HCT116 (cell line): ENCODE measurements around the gene SNRNP200. TPM values are rescaled to one million over a fixed set of nuclear protein-coding genes. Genes with fewer than 3 reads are reported as not detected.

Experiments
- ATAC-seq: fragments of 200-7000 bp; cut with Tn5 transposase; 2 replicates; pipeline ENCODE4 v1.9.1; 2020; ENCODE audit warnings: mild to moderate bottlenecking, moderate library complexity
- BruUV-seq: library from RNA; stranded (reverse); fragments of 400-500 nt; replicated peaks from 2 replicates; lab custom pipeline; 2021; lab: Mats Ljungman, UMichigan
- CTCF ChIA-PET: fragments of 300-600 bp; sonication (Branson Sonifier 250); formaldehyde crosslinking; loops from one replicate; lab custom pipeline; 2021; ENCODE audit warnings: antibody characterized with exemption; lab: Charles Lee
- POLR2A ChIA-PET: fragments of 300-600, 350-600 bp; sonication (Branson Sonifier 250); formaldehyde crosslinking; loops from one replicate; lab custom pipeline; 2021; ENCODE audit warnings: antibody characterized with exemption; lab: Charles Lee
- RAD21 ChIA-PET, 2 experiments: fragments of 300-600 bp; sonication (Branson Sonifier 250); formaldehyde crosslinking; loops; one replicate each; lab custom pipeline; 2023; ENCODE audit warnings: low total read pairs in 2 of 2; ENCODE audit not compliant: uncharacterized antibody in 2 of 2, unreplicated experiment in 2 of 2, low non-redundant PET in 1 of 2; lab: Charles Lee
- DNase-seq: peaks from one replicate; pipeline ENCODE4 v3.0.0-alpha.2; 2010; ENCODE audit warnings: low read depth, low spot score
- H2AFZ ChIP-seq: fragments of 200-600 bp; shearing (Covaris generic), sonication (generic); 2 replicates; pipeline ENCODE4 v1.6.1; 2017; ENCODE audit warnings: low read depth, mixed run types, mixed read lengths, antibody characterized with exemption, low read length; ENCODE audit not compliant: poor library complexity, severe bottlenecking
- H3K27ac ChIP-seq: 2 replicates; pipeline ENCODE4 v1.5.1; 2012; ENCODE audit warnings: low read depth, low read length
- H3K27me3 ChIP-seq: fragments of 200-600 bp; sonication (generic); 2 replicates; pipeline ENCODE4 v1.6.1; 2016; ENCODE audit warnings: mixed run types, low read length, mixed read lengths; ENCODE audit not compliant: insufficient read depth
- H3K36me3 ChIP-seq, 2 experiments: fragments of 200-500 bp in 1 of 2; fragments of 200-600 bp in 1 of 2; sonication (Bioruptor generic) in 1 of 2; sonication (generic) in 1 of 2; 2 replicates each; pipeline versions ENCODE4 v1.5.1 to v1.6.1; 2014 to 2016; ENCODE audit warnings: low read length in 2 of 2, inconsistent platforms in 1 of 2, mixed read lengths in 1 of 2, mixed run types in 1 of 2; ENCODE audit not compliant: insufficient read depth in 2 of 2, control insufficient read depth in 1 of 2
- H3K4me1 ChIP-seq, 2 experiments: fragments of 200-600 bp in 1 of 2; sonication (generic) in 1 of 2; 2 replicates each; pipeline versions ENCODE4 v1.5.1 to v1.6.1; 2012 to 2017; ENCODE audit warnings: low read length in 2 of 2, inconsistent platforms in 1 of 2, mild to moderate bottlenecking in 1 of 2, mixed read lengths in 1 of 2, mixed run types in 1 of 2, moderate library complexity in 1 of 2; ENCODE audit not compliant: insufficient read depth in 2 of 2, control insufficient read depth in 1 of 2
- H3K4me2 ChIP-seq: fragments of 200-600 bp; sonication (generic); 2 replicates; pipeline ENCODE4 v1.6.1; 2017; ENCODE audit warnings: mixed run types, low read length, mixed read lengths
- H3K4me3 ChIP-seq, 2 experiments: fragments of 200-600 bp in 1 of 2; sonication (generic) in 1 of 2; replicated peaks in 1 of 2; 2 replicates each; pipeline ENCODE4 v1.5.1; 2011 to 2016; ENCODE audit warnings: low read length in 2 of 2, control low read depth in 1 of 2, low read depth in 1 of 2, mild to moderate bottlenecking in 1 of 2, mixed read lengths in 1 of 2, mixed run types in 1 of 2
- H3K79me2 ChIP-seq: fragments of 200-600 bp; sonication (generic); 2 replicates; pipeline ENCODE4 v1.6.1; 2017; ENCODE audit warnings: mild to moderate bottlenecking, mixed run types, low read length, moderate library complexity, mixed read lengths; ENCODE audit not compliant: insufficient read depth
- H3K9ac ChIP-seq: fragments of 200-600 bp; sonication (generic); 2 replicates; pipeline ENCODE4 v1.6.1; 2016; ENCODE audit warnings: low read length, mixed read lengths
- H3K9me2 ChIP-seq: fragments of 200-600 bp; sonication (generic), shearing (Covaris generic); 2 replicates; pipeline ENCODE4 v1.6.1; 2017; ENCODE audit warnings: mixed run types, mild to moderate bottlenecking, moderate library complexity; ENCODE audit not compliant: insufficient read depth
- H3K9me3 ChIP-seq, 2 experiments: fragments of 200-500 bp in 1 of 2; fragments of 200-600 bp in 1 of 2; sonication (Bioruptor generic) in 1 of 2; sonication (generic) in 1 of 2; 2 replicates each; pipeline ENCODE4 v1.6.1; 2014 to 2017; ENCODE audit warnings: low read length in 2 of 2, mixed read lengths in 2 of 2, inconsistent platforms in 1 of 2, low read depth in 1 of 2, mild to moderate bottlenecking in 1 of 2, mixed run types in 1 of 2, moderate library complexity in 1 of 2; ENCODE audit not compliant: control insufficient read depth in 1 of 2, insufficient read depth in 1 of 2
- H4K20me1 ChIP-seq: fragments of 200-600 bp; sonication (generic), shearing (Covaris generic); 2 replicates; pipeline ENCODE4 v1.6.1; 2017; ENCODE audit warnings: mixed run types, mild to moderate bottlenecking, moderate library complexity; ENCODE audit not compliant: insufficient read depth
- CBX3 ChIP-seq: IDR thresholded peaks from 2 replicates; pipeline ENCODE4 v1.6.1; 2012; ENCODE audit warnings: low read depth
- EGR1 ChIP-seq: IDR thresholded peaks from 2 replicates; pipeline ENCODE4 v1.6.1; 2012; ENCODE audit warnings: low read depth
- ELF1 ChIP-seq: IDR thresholded peaks from 2 replicates; pipeline ENCODE4 v1.6.1; 2012; ENCODE audit warnings: low read depth, borderline replicate concordance
- EZH2 ChIP-seq: fragments of 200-600 bp; sonication (generic); IDR thresholded peaks from 2 replicates; pipeline ENCODE4 v1.6.1; 2017; ENCODE audit warnings: antibody characterized with exemption, mixed run types
- EZH2phosphoT487 ChIP-seq: fragments of 200-600 bp; IDR thresholded peaks from 2 replicates; pipeline ENCODE4 v1.6.1; 2018; ENCODE audit warnings: antibody characterized with exemption, borderline replicate concordance
- JUND ChIP-seq: IDR thresholded peaks from 2 replicates; pipeline ENCODE4 v1.6.1; 2012
- POLR2A ChIP-seq: IDR thresholded peaks from 2 replicates; pipeline ENCODE4 v1.7.0; 2011; ENCODE audit warnings: borderline replicate concordance; ENCODE audit not compliant: insufficient read depth, insufficient read length; ENCODE audit errors: extremely low read depth
- POLR2AphosphoS5 ChIP-seq: IDR thresholded peaks from 2 replicates; pipeline ENCODE4 v1.6.1; 2011; ENCODE audit warnings: mild to moderate bottlenecking, low read depth, low read length, moderate library complexity
- RAD21 ChIP-seq: IDR thresholded peaks from 2 replicates; pipeline ENCODE4 v1.6.1; 2012; ENCODE audit warnings: low read depth, mild to moderate bottlenecking
- SIN3A ChIP-seq: IDR thresholded peaks from 2 replicates; pipeline ENCODE4 v1.6.1; 2012; ENCODE audit warnings: low read depth
- SP1 ChIP-seq: IDR thresholded peaks from 2 replicates; pipeline ENCODE4 v1.6.1; 2012; ENCODE audit warnings: low read depth
- SRF ChIP-seq: IDR thresholded peaks from 2 replicates; pipeline ENCODE4 v1.6.1; 2012; ENCODE audit warnings: low read depth
- TCF7L2 ChIP-seq: IDR thresholded peaks from 2 replicates; pipeline ENCODE4 v1.7.0; 2011; ENCODE audit warnings: borderline replicate concordance, inconsistent platforms; ENCODE audit not compliant: insufficient read depth, insufficient read length; ENCODE audit errors: extremely low read depth
- YY1 ChIP-seq: IDR thresholded peaks from 2 replicates; pipeline ENCODE4 v1.6.1; 2011; ENCODE audit warnings: low read length, low read depth, moderate library complexity, mild to moderate bottlenecking; ENCODE audit not compliant: insufficient replicate concordance; ENCODE audit errors: extremely low read depth
- ZFX ChIP-seq: fragments of 450-650 bp; IDR thresholded peaks from 2 replicates; pipeline ENCODE4 v1.6.1; 2017
- ZNF274 ChIP-seq: fragments of 200-500 bp; sonication (Bioruptor generic); IDR thresholded peaks from 2 replicates; pipeline ENCODE4 v1.6.1; 2014; ENCODE audit warnings: mild to moderate bottlenecking, low read depth, low read length, inconsistent platforms
- intact Hi-C: fragments of 100-400 bp; cut with micrococcal nuclease; formaldehyde crosslinking; loops from 2 replicates; pipeline ENCODE4 v1.10.0; 2022
- total RNA-seq: library from RNA; stranded (reverse); gene quantifications from one replicate; pipeline ENCODE4 v1.2.1, GENCODE V29; 2021; ENCODE audit not compliant: unreplicated experiment
- TF ChIP-seq, protein P1 (sequence below): IDR thresholded peaks from 2 replicates; pipeline ENCODE4 v1.6.1; 2011; ENCODE audit warnings: mild to moderate bottlenecking, low read length, moderate library complexity; ENCODE audit not compliant: insufficient replicate concordance; ENCODE audit errors: extremely low read depth
- TF ChIP-seq, protein P2 (sequence below): IDR thresholded peaks from 2 replicates; pipeline ENCODE4 v1.6.1; 2012; ENCODE audit warnings: low read depth
- TF ChIP-seq, protein P3 (sequence below): IDR thresholded peaks from 2 replicates; pipeline ENCODE4 v1.6.1; 2012
- TF ChIP-seq, protein P4 (sequence below), 3 experiments: fragments of 200-600 bp in 1 of 3; sonication (generic) in 1 of 3; IDR thresholded peaks in 2 of 3; conservative IDR thresholded peaks in 1 of 3; 2 replicates each; pipeline ENCODE4 v1.5.1; 2012 to 2017; ENCODE audit warnings: low read depth in 2 of 3, low read length in 2 of 3, antibody characterized with exemption in 1 of 3, borderline replicate concordance in 1 of 3, control low read depth in 1 of 3, mild to moderate bottlenecking in 1 of 3, mixed read lengths in 1 of 3, mixed run types in 1 of 3, moderate library complexity in 1 of 3; ENCODE audit not compliant: insufficient read depth in 1 of 3

The SNRNP200 gene
- total RNA-seq, 1 experiment from 2014 or later = 202 TPM

DNA sequence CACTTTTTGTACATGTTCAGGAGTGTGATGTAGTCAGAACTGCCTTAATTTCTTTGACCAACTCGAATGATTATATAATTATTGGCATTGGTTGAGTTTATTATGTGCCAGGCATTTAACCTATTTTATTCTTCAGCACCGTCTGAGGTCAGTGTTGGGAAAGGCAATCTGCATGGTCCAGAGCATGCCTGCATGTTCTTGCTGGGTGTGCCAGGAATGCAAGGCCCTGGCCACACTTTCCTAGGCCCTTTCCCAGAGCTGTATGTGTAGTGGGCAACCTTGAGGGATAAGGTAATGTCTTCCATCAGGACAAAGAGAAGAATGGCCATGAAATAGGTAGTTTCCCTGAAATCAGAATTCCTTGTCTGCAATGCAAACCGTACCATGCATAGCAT lies 9.7 kb upstream of the SNRNP200 start:
- Histone ChIP-seq H3K36me3 (no peaks in the 10 kb centered on the region), H3K79me2 (no peaks in the 10 kb centered on the region), H3K4me1 (peaks cover 0 to 11% of the 10 kb centered on the region in 2 experiments; a peak in 1 of 4 replicates), H4K20me1 (no peaks in the 10 kb centered on the region), H3K9me2 (no peaks in the 10 kb centered on the region), H3K9ac (no peak overlapping the region), H3K4me2 (peak overlapping the region; percentile 26), H3K9me3 (no peaks in the 10 kb centered on the region; a peak in 1 of 4 replicates), H3K27ac (no peak overlapping the region), H3K4me3 (no peak overlapping the region), H2AFZ (no peak overlapping the region), H3K27me3 (no peaks in the 10 kb centered on the region)
- TF ChIP-seq EGR1 = no peak
- no peak for TF ChIP-seq SRF
- no peak for TF ChIP-seq TCF7L2
- no peak for TF ChIP-seq ELF1
- TF ChIP-seq, protein P1, sequence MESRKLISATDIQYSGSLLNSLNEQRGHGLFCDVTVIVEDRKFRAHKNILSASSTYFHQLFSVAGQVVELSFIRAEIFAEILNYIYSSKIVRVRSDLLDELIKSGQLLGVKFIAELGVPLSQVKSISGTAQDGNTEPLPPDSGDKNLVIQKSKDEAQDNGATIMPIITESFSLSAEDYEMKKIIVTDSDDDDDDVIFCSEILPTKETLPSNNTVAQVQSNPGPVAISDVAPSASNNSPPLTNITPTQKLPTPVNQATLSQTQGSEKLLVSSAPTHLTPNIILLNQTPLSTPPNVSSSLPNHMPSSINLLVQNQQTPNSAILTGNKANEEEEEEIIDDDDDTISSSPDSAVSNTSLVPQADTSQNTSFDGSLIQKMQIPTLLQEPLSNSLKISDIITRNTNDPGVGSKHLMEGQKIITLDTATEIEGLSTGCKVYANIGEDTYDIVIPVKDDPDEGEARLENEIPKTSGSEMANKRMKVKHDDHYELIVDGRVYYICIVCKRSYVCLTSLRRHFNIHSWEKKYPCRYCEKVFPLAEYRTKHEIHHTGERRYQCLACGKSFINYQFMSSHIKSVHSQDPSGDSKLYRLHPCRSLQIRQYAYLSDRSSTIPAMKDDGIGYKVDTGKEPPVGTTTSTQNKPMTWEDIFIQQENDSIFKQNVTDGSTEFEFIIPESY = no peak
- TF ChIP-seq, protein P2, sequence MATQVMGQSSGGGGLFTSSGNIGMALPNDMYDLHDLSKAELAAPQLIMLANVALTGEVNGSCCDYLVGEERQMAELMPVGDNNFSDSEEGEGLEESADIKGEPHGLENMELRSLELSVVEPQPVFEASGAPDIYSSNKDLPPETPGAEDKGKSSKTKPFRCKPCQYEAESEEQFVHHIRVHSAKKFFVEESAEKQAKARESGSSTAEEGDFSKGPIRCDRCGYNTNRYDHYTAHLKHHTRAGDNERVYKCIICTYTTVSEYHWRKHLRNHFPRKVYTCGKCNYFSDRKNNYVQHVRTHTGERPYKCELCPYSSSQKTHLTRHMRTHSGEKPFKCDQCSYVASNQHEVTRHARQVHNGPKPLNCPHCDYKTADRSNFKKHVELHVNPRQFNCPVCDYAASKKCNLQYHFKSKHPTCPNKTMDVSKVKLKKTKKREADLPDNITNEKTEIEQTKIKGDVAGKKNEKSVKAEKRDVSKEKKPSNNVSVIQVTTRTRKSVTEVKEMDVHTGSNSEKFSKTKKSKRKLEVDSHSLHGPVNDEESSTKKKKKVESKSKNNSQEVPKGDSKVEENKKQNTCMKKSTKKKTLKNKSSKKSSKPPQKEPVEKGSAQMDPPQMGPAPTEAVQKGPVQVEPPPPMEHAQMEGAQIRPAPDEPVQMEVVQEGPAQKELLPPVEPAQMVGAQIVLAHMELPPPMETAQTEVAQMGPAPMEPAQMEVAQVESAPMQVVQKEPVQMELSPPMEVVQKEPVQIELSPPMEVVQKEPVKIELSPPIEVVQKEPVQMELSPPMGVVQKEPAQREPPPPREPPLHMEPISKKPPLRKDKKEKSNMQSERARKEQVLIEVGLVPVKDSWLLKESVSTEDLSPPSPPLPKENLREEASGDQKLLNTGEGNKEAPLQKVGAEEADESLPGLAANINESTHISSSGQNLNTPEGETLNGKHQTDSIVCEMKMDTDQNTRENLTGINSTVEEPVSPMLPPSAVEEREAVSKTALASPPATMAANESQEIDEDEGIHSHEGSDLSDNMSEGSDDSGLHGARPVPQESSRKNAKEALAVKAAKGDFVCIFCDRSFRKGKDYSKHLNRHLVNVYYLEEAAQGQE = no peak
- no peak for TF ChIP-seq POLR2A
- no peak for TF ChIP-seq EZH2phosphoT487
- no peak for TF ChIP-seq POLR2AphosphoS5
- TF ChIP-seq CBX3 = no peak
- no peak for TF ChIP-seq SP1
- TF ChIP-seq EZH2 = no peak
- no peak for TF ChIP-seq JUND
- no peak for TF ChIP-seq RAD21
- no peak for TF ChIP-seq ZFX
- TF ChIP-seq ZNF274 = no peak
- TF ChIP-seq YY1 = no peak
- no peak for TF ChIP-seq SIN3A
- TF ChIP-seq, protein P3, sequence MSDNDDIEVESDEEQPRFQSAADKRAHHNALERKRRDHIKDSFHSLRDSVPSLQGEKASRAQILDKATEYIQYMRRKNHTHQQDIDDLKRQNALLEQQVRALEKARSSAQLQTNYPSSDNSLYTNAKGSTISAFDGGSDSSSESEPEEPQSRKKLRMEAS = no peak
- TF ChIP-seq, protein P4, sequence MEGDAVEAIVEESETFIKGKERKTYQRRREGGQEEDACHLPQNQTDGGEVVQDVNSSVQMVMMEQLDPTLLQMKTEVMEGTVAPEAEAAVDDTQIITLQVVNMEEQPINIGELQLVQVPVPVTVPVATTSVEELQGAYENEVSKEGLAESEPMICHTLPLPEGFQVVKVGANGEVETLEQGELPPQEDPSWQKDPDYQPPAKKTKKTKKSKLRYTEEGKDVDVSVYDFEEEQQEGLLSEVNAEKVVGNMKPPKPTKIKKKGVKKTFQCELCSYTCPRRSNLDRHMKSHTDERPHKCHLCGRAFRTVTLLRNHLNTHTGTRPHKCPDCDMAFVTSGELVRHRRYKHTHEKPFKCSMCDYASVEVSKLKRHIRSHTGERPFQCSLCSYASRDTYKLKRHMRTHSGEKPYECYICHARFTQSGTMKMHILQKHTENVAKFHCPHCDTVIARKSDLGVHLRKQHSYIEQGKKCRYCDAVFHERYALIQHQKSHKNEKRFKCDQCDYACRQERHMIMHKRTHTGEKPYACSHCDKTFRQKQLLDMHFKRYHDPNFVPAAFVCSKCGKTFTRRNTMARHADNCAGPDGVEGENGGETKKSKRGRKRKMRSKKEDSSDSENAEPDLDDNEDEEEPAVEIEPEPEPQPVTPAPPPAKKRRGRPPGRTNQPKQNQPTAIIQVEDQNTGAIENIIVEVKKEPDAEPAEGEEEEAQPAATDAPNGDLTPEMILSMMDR (IDR thresholded peaks at IDR 0.05 in 2 of 3, conservative IDR thresholded peaks at IDR 0.05 in 1 of 3; ENCODE audit: borderline replicate concordance in 1 of 3, insufficient read depth in 1 of 3, low read depth in 2 of 3, low read length in 2 of 3) = no peak
- intact Hi-C loops = no loop called here
- DNase-seq = no peak
- CTCF ChIA-PET = no interaction called here
- ATAC-seq = peak; percentile 17; the same call in 1 of the 2 replicates
- POLR2A ChIA-PET = interaction anchor here (1.2 kb wide), 1 partner anchor 10 kb away, joined by 3 read pairs; the partner anchor contains the start of gene ITPRIPL1
- RAD21 ChIA-PET = no interaction called here
- no TSS peak for BruUV-seq
